GM18517 (cell line): Measurements from ENCODE around the gene SPATC1L.
"Not testable (repeated sequence)": the region's sequence is repeated elsewhere in the genome, so short reads cannot be mapped to it uniquely, and the experiment has no call there.

Experiments used
- ATAC-seq: cut with Tn5 transposase; IDR thresholded peaks from one replicate; pipeline ENCODE4 v1.9.1; 2021; ENCODE audit warnings: mild to moderate bottlenecking, moderate library complexity; ENCODE audit not compliant: unreplicated experiment

Gene SPATC1L

GRCh38 chr21:46184625-46185555 is 631 bp upstream of the SPATC1L start:
- no peak for ATAC-seq

- ATAC-seq, result not testable (repeated sequence)
Observed at GRCh38 chr21:46183337-46183909, 836 bp downstream of the SPATC1L start.

GRCh38 chr21:46182548-46183336 is 1.5 kb downstream of the SPATC1L start:
- no peak for ATAC-seq

- no peak for ATAC-seq
Observed at GRCh38 chr21:46181953-46182547, 2.2 kb downstream of the SPATC1L start.

- ATAC-seq, result no peak
Observed at GRCh38 chr21:46181436-46181835, 2.8 kb downstream of the SPATC1L start.

- ATAC-seq, result no peak
Observed at GRCh38 chr21:46180778-46181391, 3.4 kb downstream of the SPATC1L start.

- no peak for ATAC-seq
Observed at GRCh38 chr21:46180079-46180722, 4.1 kb downstream of the SPATC1L start.

- ATAC-seq, result no peak
Observed at GRCh38 chr21:46179708-46180078, 4.6 kb downstream of the SPATC1L start.

GRCh38 chr21:46178961-46179360 is 5.3 kb downstream of the SPATC1L start:
- ATAC-seq, result no peak

- not testable (repeated sequence) for ATAC-seq
Observed at GRCh38 chr21:46176443-46177129, 7.7 kb downstream of the SPATC1L start.

GRCh38 chr21:46173573-46173972 is 10.7 kb downstream of the SPATC1L start:
- no peak for ATAC-seq

- no peak for ATAC-seq
Observed at GRCh38 chr21:46172863-46173528, 11.3 kb downstream of the SPATC1L start.

- ATAC-seq, result no peak
Observed at GRCh38 chr21:46171996-46172862, 12.0 kb downstream of the SPATC1L start.

GRCh38 chr21:46171585-46171984 is 12.7 kb downstream of the SPATC1L start:
- ATAC-seq, result no peak

GRCh38 chr21:46170436-46171193 is 13.6 kb downstream of the SPATC1L start:
- not testable (repeated sequence) for ATAC-seq

GRCh38 chr21:46168659-46169386 is 15.4 kb downstream of the SPATC1L start:
- ATAC-seq, result no peak

- ATAC-seq, result no peak
Observed at GRCh38 chr21:46168238-46168637, 16.0 kb downstream of the SPATC1L start.
